Stimulated activated CD4-positive, alpha-beta T cell treated with anti-CD3 and anti-CD28 coated beads, Interleukin-1b, Interleukin-23, amount 100 ng/mL, for 4 hours (primary cell): ENCODE results near the gene FAM174A.
"Not testable (repeated sequence)": the region's sequence is repeated elsewhere in the genome, so short reads cannot be mapped to it uniquely, and the experiment has no call there.

Experiments used
- DNase-seq, 2 donors: peaks; one replicate each; pipeline ENCODE4 v3.0.0-alpha.2; 2020; ENCODE audit warnings: low read depth in 2 of 2

Gene FAM174A

GRCh38 chr5:100575815-100576214 is 40.6 kb downstream of the FAM174A start:
- no peak for DNase-seq

GRCh38 chr5:100576217-100576751 is 41.1 kb downstream of the FAM174A start:
- no peak for DNase-seq

GRCh38 chr5:100577506-100577905 is 42.3 kb downstream of the FAM174A start:
- no peak for DNase-seq

- DNase-seq: no peak
These were observed 48.9 kb downstream of the FAM174A start for GRCh38 chr5:100584069-100584468.

- DNase-seq: no peak
These were observed 49.7 kb downstream of the FAM174A start for GRCh38 chr5:100584889-100585288.

GRCh38 chr5:100590867-100591266 is 55.7 kb downstream of the FAM174A start:
- DNase-seq: no peak

- no peak for DNase-seq
These were observed 60.1 kb downstream of the FAM174A start for GRCh38 chr5:100595152-100595811.

GRCh38 chr5:100595812-100596173 is 60.6 kb downstream of the FAM174A start:
- DNase-seq: no peak

GRCh38 chr5:100598446-100598845 is 63.3 kb downstream of the FAM174A start:
- no peak for DNase-seq

GRCh38 chr5:100600298-100600994 is 65.3 kb downstream of the FAM174A start:
- DNase-seq: no peak

- no peak for DNase-seq
These were observed 68.0 kb downstream of the FAM174A start for GRCh38 chr5:100603141-100603540.

GRCh38 chr5:100604021-100604420 is 68.8 kb downstream of the FAM174A start:
- not testable (repeated sequence) for DNase-seq

- DNase-seq: no peak
These were observed 74.4 kb downstream of the FAM174A start for GRCh38 chr5:100609594-100609993.

- no peak for DNase-seq
These were observed 79.1 kb downstream of the FAM174A start for GRCh38 chr5:100614308-100614707.

- no peak for DNase-seq
These were observed 80.2 kb downstream of the FAM174A start for GRCh38 chr5:100615362-100615761.

GRCh38 chr5:100616291-100616690 is 81.1 kb downstream of the FAM174A start:
- no peak for DNase-seq

- DNase-seq: no peak
These were observed 81.8 kb downstream of the FAM174A start for GRCh38 chr5:100616981-100617380.

GRCh38 chr5:100623719-100624118 is 88.5 kb downstream of the FAM174A start:
- DNase-seq: no peak

GRCh38 chr5:100634937-100635534 is 99.9 kb downstream of the FAM174A start:
- no peak for DNase-seq
